ENCODE results near the gene TM9SF3.

DNA sequence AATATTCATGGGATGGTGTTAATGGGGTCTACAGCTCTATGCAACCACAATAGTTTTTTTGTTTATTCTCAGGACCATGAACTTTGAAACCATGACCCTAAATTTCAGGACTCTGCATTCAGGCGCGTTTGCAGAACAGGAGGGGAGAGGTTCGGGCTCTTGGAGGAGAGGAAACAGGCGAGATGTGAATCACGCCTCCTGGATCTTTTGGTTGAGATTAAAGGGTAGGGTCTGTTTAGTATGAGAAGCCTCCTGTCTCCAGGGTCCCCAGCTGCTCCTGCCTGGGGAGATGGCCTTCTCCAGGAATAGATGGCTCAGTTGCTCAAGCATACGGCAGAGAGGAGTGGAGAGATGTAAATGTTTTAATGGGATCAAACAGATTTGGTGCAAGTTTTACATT lies 91.3 kb downstream of the TM9SF3 start:
- TF ChIP-seq, protein P1, sequence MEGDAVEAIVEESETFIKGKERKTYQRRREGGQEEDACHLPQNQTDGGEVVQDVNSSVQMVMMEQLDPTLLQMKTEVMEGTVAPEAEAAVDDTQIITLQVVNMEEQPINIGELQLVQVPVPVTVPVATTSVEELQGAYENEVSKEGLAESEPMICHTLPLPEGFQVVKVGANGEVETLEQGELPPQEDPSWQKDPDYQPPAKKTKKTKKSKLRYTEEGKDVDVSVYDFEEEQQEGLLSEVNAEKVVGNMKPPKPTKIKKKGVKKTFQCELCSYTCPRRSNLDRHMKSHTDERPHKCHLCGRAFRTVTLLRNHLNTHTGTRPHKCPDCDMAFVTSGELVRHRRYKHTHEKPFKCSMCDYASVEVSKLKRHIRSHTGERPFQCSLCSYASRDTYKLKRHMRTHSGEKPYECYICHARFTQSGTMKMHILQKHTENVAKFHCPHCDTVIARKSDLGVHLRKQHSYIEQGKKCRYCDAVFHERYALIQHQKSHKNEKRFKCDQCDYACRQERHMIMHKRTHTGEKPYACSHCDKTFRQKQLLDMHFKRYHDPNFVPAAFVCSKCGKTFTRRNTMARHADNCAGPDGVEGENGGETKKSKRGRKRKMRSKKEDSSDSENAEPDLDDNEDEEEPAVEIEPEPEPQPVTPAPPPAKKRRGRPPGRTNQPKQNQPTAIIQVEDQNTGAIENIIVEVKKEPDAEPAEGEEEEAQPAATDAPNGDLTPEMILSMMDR (IDR thresholded peaks at IDR 0.05): no peak
- no peak for TF ChIP-seq POLR2A (IDR thresholded peaks at IDR 0.05)

Data from body of pancreas (tissue), 4 donors.